Activated CD4-positive, alpha-beta memory T cell treated with anti-CD3 and anti-CD28 coated beads, Interleukin-2, amount 10 ng/mL, durations not matched to agents 7 days and 5 days (primary cell): ENCODE results near the gene RNF123. TPM values are rescaled to one million over a fixed set of nuclear protein-coding genes. Genes with fewer than 3 reads are reported as not detected.

Source experiments
- CTCF ChIA-PET: fragments of 350-600 bp; sonication (Branson Sonifier 250); formaldehyde crosslinking; loops from one replicate; lab custom pipeline; 2021; ENCODE audit warnings: antibody characterized with exemption, inconsistent platforms; lab: Charles Lee
- POLR2A ChIA-PET: fragments of 350-600 bp; sonication (Branson Sonifier 250); formaldehyde crosslinking; loops from one replicate; lab custom pipeline; 2021; ENCODE audit warnings: antibody characterized with exemption; lab: Charles Lee
- DNase-seq: peaks from one replicate; pipeline ENCODE4 v3.0.0-alpha.2; 2020
- H3K27ac Mint-ChIP-seq: one replicate; pipeline ENCODE4 v1.8.0; 2021; ENCODE audit warnings: mild to moderate bottlenecking, mixed read lengths
- H3K27me3 Mint-ChIP-seq: one replicate; pipeline ENCODE4 v1.8.0; 2021; ENCODE audit warnings: mixed read lengths
- H3K36me3 Mint-ChIP-seq: one replicate; pipeline ENCODE4 v1.8.0; 2021; ENCODE audit warnings: low read depth, mixed read lengths
- H3K4me1 Mint-ChIP-seq: one replicate; pipeline ENCODE4 v1.8.0; 2021; ENCODE audit warnings: mixed read lengths
- H3K4me3 Mint-ChIP-seq: one replicate; pipeline ENCODE4 v1.8.0; 2021; ENCODE audit warnings: mild to moderate bottlenecking, mixed read lengths
- H3K9me3 Mint-ChIP-seq: one replicate; pipeline ENCODE4 v1.8.0; 2021; ENCODE audit warnings: mixed read lengths
- total RNA-seq, 2 experiments: library from RNA; stranded (reverse); gene quantifications; one replicate each; pipeline ENCODE4 v1.2.3, GENCODE V29; 2021

The RNF123 gene
- total RNA-seq, 2 experiments from 2014 or later = 35.5 to 38.3 TPM

DNA sequence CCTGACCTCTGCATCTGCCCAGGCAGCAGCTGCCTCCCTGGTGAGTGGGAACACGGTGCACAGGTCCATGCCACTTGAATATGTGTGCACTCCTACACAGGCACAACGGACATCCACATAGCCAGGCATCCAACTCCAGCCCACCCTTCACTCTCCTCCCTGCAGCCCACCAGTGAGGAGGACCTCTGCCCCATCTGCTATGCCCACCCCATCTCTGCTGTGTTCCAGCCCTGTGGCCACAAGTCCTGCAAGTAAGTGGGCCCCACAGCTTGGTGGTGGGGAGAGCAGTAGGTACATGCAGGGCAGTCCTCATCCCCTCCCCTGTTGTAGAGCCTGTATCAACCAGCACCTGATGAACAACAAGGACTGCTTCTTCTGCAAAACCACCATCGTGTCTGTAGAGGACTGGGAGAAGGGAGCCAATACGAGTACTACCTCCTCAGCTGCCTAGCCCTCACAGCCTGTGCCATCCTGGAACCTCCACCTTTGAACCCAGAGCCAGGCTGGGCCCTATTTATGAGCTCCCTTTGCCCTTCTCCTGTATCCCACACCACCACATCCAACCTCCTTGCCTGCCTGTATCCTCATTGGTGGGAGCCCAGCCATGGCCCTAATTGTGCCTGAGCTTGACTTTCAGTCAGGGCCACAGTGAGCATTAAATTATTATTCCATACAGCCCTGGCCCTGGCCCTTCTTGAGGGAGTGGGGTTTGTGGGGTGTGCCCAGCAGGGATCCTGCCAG lies 31.7 kb downstream of the RNF123 start:
- Mint-ChIP-seq H3K36me3 (peaks cover 36% of the 10 kb centered on the region), H3K27me3 (no peaks in the 10 kb centered on the region), H3K4me1 (peaks cover 53% of the 10 kb centered on the region), H3K9me3 (no peaks in the 10 kb centered on the region), H3K4me3 (no peak overlapping the region), H3K27ac (peak overlapping the region; percentile 45)
- DNase-seq = peak; percentile 15
- ChIA-PET CTCF (no interaction called here), POLR2A (interaction anchor here (1.2 to 1.8 kb wide), 3 partner anchors 9 to 118 kb away, joined by 3 to 4 read pairs (median 4); partner anchors contain the start of gene IP6K1)

GRCh38 chr3:49721596-49721895 lies 32.2 kb downstream of the RNF123 start:
- no peaks in the 10 kb centered on the region for H3K27me3 Mint-ChIP-seq
- H3K36me3 Mint-ChIP-seq = peaks cover 36% of the 10 kb centered on the region
- no peak for DNase-seq
- CTCF ChIA-PET = no interaction called here
- POLR2A ChIA-PET = interaction anchor here (1.2 kb wide), 1 partner anchor 9 kb away, joined by 4 read pairs; no protein-coding TSS in a partner anchor
- peaks cover 53% of the 10 kb centered on the region for H3K4me1 Mint-ChIP-seq
- peak overlapping the region; percentile 91 for H3K4me3 Mint-ChIP-seq
- no peak overlapping the region for H3K27ac Mint-ChIP-seq
- no peaks in the 10 kb centered on the region for H3K9me3 Mint-ChIP-seq

DNA sequence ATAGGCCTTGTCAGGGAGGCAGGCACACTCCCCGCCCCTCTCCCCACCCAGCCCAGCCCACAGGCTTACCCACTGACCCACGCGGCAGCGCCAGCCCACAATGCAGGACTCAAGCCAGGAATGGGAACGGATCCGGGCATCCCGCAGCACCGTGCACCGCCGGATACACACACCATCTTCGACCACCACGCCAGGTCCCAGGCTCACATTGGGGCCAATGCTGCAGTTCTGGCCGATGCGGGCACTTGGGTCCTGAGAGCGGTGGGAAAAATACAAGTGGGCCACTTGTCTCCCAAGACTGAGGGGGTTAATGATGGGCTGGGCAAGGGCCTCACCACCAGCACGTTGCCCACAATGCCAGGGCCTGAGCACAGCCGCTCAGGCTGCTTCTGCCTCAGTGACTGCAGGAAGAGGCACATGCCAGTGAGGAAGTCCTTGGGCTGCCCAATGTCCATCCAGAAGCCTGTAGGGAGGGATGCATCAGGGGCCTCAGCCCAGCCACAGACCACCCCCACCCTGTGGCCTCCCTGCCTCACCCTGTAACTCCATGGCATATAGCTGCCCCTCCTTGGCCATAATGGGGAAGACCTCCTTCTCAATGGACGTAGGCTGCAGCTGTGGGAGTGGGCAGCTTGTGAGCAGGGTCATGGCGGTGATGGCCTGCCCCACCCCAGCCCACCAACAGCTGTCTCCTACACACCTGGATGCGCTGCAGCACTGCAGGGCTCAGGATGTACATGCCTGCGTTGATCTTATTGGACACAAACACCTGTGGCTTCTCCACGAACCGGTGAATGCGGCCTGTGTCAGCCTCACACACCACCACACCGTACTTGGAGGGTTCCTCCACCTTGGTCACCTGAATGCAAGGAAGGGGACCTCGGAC lies 32.8 kb downstream of the RNF123 start:
- H3K36me3 Mint-ChIP-seq = peaks cover 36% of the 10 kb centered on the region
- H3K9me3 Mint-ChIP-seq = no peaks in the 10 kb centered on the region
- POLR2A ChIA-PET = interaction anchor here (1.2 to 1.5 kb wide), 3 partner anchors 10 to 82 kb away, joined by 5 to 11 read pairs (median 6); partner anchors contain the start of genes INKA1 and IP6K1
- H3K27ac Mint-ChIP-seq = peak overlapping the region; percentile 97
- H3K27me3 Mint-ChIP-seq = no peaks in the 10 kb centered on the region
- CTCF ChIA-PET = no interaction called here
- H3K4me1 Mint-ChIP-seq = peaks cover 53% of the 10 kb centered on the region
- DNase-seq = peak; percentile 15
- peak overlapping the region; percentile 91 for H3K4me3 Mint-ChIP-seq

GRCh38 chr3:49722896-49723295 lies 33.5 kb downstream of the RNF123 start:
- Mint-ChIP-seq H3K9me3 (no peaks in the 10 kb centered on the region), H3K27ac (peak overlapping the region; percentile 97), H3K4me1 (peaks cover 49% of the 10 kb centered on the region), H3K36me3 (peaks cover 37% of the 10 kb centered on the region), H3K4me3 (peak overlapping the region; percentile 91), H3K27me3 (no peaks in the 10 kb centered on the region)
- ChIA-PET CTCF (interaction anchor here (0.6 to 2.4 kb wide), 2 partner anchors 183 to 583 kb away, joined by 4 to 12 read pairs; no protein-coding TSS in a partner anchor), POLR2A (interaction anchor here (0.6 to 2.2 kb wide), 10 partner anchors 10 to 183 kb away, joined by 3 to 11 read pairs (median 5); partner anchors contain the start of genes INKA1 and IP6K1)
- no peak for DNase-seq

- Mint-ChIP-seq H3K4me1 (peaks cover 49% of the 10 kb centered on the region), H3K4me3 (peak overlapping the region; percentile 91), H3K9me3 (no peaks in the 10 kb centered on the region), H3K36me3 (peaks cover 37% of the 10 kb centered on the region), H3K27me3 (no peaks in the 10 kb centered on the region), H3K27ac (peak overlapping the region; percentile 97)
- peak; percentile 79 for DNase-seq
- ChIA-PET POLR2A (interaction anchor here (0.6 to 2.2 kb wide), 16 partner anchors 10 to 252 kb away, joined by 3 to 11 read pairs (median 4); partner anchors contain the start of genes INKA1 and IP6K1), CTCF (interaction anchor here (0.6 to 2.4 kb wide), 4 partner anchors 15 to 583 kb away, joined by 3 to 12 read pairs (median 5); no protein-coding TSS in a partner anchor)
Observed at GRCh38 chr3:49723296-49723627, 33.9 kb downstream of the RNF123 start.

DNA sequence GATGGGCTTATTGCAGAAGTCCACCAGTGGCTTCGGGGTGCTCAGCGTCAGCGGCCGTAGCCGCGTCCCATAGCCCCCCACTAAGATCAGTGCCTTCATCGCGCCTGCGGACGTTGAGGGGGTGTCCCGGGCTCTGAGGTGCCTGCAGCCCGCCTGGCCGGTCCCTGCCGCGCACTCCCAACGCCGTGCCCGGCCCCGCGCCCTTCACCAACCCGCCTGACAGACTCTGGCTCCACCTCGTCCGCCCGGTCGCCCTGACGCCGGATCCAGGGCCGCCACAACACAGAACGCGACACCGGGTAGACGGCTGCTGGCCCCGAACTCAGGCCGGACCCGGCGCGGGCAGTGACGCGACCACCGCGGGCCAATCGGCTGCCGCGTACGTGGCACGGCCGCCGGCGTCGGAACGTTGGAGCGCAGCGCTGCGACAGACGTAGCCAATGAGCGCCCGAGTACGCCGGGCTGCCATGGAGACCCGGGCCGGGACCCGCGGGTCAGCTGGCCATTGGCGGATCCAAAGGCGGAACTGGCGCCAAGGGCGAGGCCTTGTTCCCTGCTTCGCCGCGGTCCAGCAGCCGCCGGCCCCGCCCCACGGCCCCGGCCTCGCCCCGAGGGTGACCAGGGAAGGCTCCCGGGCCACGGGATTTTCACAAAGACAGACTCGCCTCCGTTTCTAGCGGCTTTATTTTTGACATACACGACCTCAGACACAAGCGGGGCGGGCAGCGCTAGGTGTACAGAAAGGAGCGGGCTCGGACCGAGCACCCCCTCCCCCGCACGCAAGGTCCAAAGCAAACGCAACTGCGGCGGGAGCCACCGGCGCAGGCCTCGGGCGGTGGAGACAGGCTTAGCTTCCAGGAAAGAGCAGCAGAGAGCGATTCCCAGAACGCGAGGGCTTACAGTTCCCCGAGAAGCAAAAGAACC lies 34.5 kb downstream of the RNF123 start, which contains the start of gene GMPPB:
TSS of gene GMPPB (minus strand) at position 324 of the 924 bp plus-strand sequence. CDS start at position 99, 225 bp downstream.
- peak within 1 kb of the TSS; percentile 91 for H3K4me3 Mint-ChIP-seq
- peaks cover 44% of the 10 kb centered on the region for H3K4me1 Mint-ChIP-seq
- ChIA-PET CTCF (interaction anchor here (0.6 to 2.4 kb wide), 3 partner anchors 15 to 184 kb away, joined by 3 to 12 read pairs (median 6); no protein-coding TSS in a partner anchor), POLR2A (interaction anchor here (0.7 to 2.2 kb wide), 20 partner anchors 11 to 630 kb away, joined by 3 to 8 read pairs (median 4); partner anchors contain the start of genes INKA1, IP6K1, QRICH1 and TRAIP)
- H3K9me3 Mint-ChIP-seq = no peaks in the 10 kb centered on the region
- H3K27me3 Mint-ChIP-seq = no peaks in the 10 kb centered on the region
- DNase-seq = peak; percentile 96
- H3K36me3 Mint-ChIP-seq = peaks cover 33% of the 10 kb centered on the region
- peak within 1 kb of the TSS; percentile 97 for H3K27ac Mint-ChIP-seq

- Mint-ChIP-seq H3K27ac (peak overlapping the region; percentile 97), H3K36me3 (peaks cover 33% of the 10 kb centered on the region), H3K4me3 (peak overlapping the region; percentile 91), H3K4me1 (peaks cover 38% of the 10 kb centered on the region), H3K27me3 (no peaks in the 10 kb centered on the region), H3K9me3 (no peaks in the 10 kb centered on the region)
- ChIA-PET CTCF (interaction anchor here (1.3 to 2.4 kb wide), 2 partner anchors 16 to 185 kb away, joined by 3 to 12 read pairs; no protein-coding TSS in a partner anchor), POLR2A (interaction anchor here (0.7 to 2.2 kb wide), 14 partner anchors 11 to 631 kb away, joined by 3 to 8 read pairs (median 4); partner anchors contain the start of genes INKA1, IP6K1, QRICH1 and TRAIP)
- DNase-seq = peak; percentile 37
Observed at GRCh38 chr3:49724586-49724985, 35.2 kb downstream of the RNF123 start.

GRCh38 chr3:49725906-49726681 lies 36.7 kb downstream of the RNF123 start:
- ChIA-PET POLR2A (interaction anchor here (0.6 to 1.2 kb wide), 2 partner anchors 77 to 401 kb away, joined by 3 read pairs; partner anchors contain the start of gene INKA1), CTCF (interaction anchor here (0.6 kb wide), 1 partner anchor 417 kb away, joined by 3 read pairs; no protein-coding TSS in a partner anchor)
- Mint-ChIP-seq H3K4me1 (peaks cover 26% of the 10 kb centered on the region), H3K9me3 (no peaks in the 10 kb centered on the region), H3K36me3 (peaks cover 19% of the 10 kb centered on the region), H3K27ac (peak overlapping the region; percentile 12), H3K27me3 (no peaks in the 10 kb centered on the region), H3K4me3 (no peak overlapping the region)
- no peak for DNase-seq

GRCh38 chr3:49727154-49727923 lies 38.0 kb downstream of the RNF123 start:
- ChIA-PET POLR2A (no interaction called here), CTCF (no interaction called here)
- Mint-ChIP-seq H3K4me1 (peaks cover 19% of the 10 kb centered on the region), H3K36me3 (peaks cover 19% of the 10 kb centered on the region), H3K9me3 (no peaks in the 10 kb centered on the region), H3K27ac (no peak overlapping the region), H3K27me3 (no peaks in the 10 kb centered on the region), H3K4me3 (no peak overlapping the region)
- no peak for DNase-seq

DNA sequence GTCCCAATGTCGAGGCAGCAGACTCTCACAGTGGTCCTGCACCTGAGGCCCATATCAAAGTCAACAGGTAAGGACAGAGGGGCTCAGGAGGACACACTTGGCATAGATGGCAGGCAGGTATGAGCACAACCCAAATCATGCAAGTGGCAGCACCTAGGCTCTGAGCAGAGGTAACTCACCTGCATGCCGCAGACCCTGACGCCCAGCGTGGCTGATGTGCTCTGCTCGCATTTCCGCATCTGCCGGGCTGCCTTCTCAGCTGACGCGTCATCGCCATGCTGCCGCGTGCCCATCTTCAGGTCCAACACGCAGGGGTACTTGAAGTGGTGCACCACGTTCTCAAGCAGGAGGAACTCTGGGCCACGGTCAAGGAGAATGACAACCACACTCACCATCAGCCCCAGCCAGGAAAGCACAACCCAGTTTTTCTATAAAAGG lies 38.6 kb downstream of the RNF123 start:
- peaks cover 20% of the 10 kb centered on the region for H3K36me3 Mint-ChIP-seq
- no peak for DNase-seq
- no peaks in the 10 kb centered on the region for H3K27me3 Mint-ChIP-seq
- peaks cover 13% of the 10 kb centered on the region for H3K4me1 Mint-ChIP-seq
- H3K9me3 Mint-ChIP-seq = no peaks in the 10 kb centered on the region
- POLR2A ChIA-PET = no interaction called here
- CTCF ChIA-PET = no interaction called here
- no peak overlapping the region for H3K27ac Mint-ChIP-seq
- no peak overlapping the region for H3K4me3 Mint-ChIP-seq
